Measurements from ENCODE around the gene PCBP2.

The PCBP2 gene

GRCh38 chr12:53466640-53467039 is 14.7 kb downstream of the PCBP2 start:
- no peak overlapping the region for H3K4me3 ChIP-seq (ENCODE audit: low read depth, low read length)
- DNase-seq (ENCODE audit: low read depth) = no peak
- TF ChIP-seq CTCF (IDR thresholded peaks at IDR 0.05; ENCODE audit: insufficient read depth, low read depth, low read length, missing control alignments) = no peak

GRCh38 chr12:53467082-53467481 is 15.2 kb downstream of the PCBP2 start:
- H3K4me3 ChIP-seq (ENCODE audit: low read depth, low read length) = no peak overlapping the region
- no peak for TF ChIP-seq CTCF (IDR thresholded peaks at IDR 0.05; ENCODE audit: insufficient read depth, low read depth, low read length, missing control alignments)

GRCh38 chr12:53467880-53468279 is 16.0 kb downstream of the PCBP2 start:
- no peak overlapping the region for H3K4me3 ChIP-seq (ENCODE audit: low read depth, low read length)
- no peak for DNase-seq (ENCODE audit: low read depth)
- no peak for TF ChIP-seq CTCF (IDR thresholded peaks at IDR 0.05; ENCODE audit: insufficient read depth, low read depth, low read length, missing control alignments)

More at GRCh38 chr12:53467082-53467481, 15.2 kb downstream of the PCBP2 start:
- no peak for DNase-seq (ENCODE audit: low read depth)

- no peak for TF ChIP-seq CTCF (IDR thresholded peaks at IDR 0.05; ENCODE audit: insufficient read depth, low read depth, low read length, missing control alignments)
- no peak for DNase-seq (ENCODE audit: low read depth)
- H3K4me3 ChIP-seq (ENCODE audit: low read depth, low read length) = no peak overlapping the region
Observed at GRCh38 chr12:53468282-53468681, 16.4 kb downstream of the PCBP2 start.

GRCh38 chr12:53472056-53472582 is 20.2 kb downstream of the PCBP2 start:
- no peak for DNase-seq (ENCODE audit: low read depth)
- no peak overlapping the region for H3K4me3 ChIP-seq (ENCODE audit: low read depth, low read length)
- no peak for TF ChIP-seq CTCF (IDR thresholded peaks at IDR 0.05; ENCODE audit: insufficient read depth, low read depth, low read length, missing control alignments)

GRCh38 chr12:53474077-53474476 is 22.2 kb downstream of the PCBP2 start:
- H3K4me3 ChIP-seq (ENCODE audit: low read depth, low read length) = no peak overlapping the region
- no peak for TF ChIP-seq CTCF (IDR thresholded peaks at IDR 0.05; ENCODE audit: insufficient read depth, low read depth, low read length, missing control alignments)
- no peak for DNase-seq (ENCODE audit: low read depth)

- DNase-seq (ENCODE audit: low read depth) = no peak
- no peak for TF ChIP-seq CTCF (IDR thresholded peaks at IDR 0.05; ENCODE audit: insufficient read depth, low read depth, low read length, missing control alignments)
- no peak overlapping the region for H3K4me3 ChIP-seq (ENCODE audit: low read depth, low read length)
Observed at GRCh38 chr12:53474819-53475218, 22.9 kb downstream of the PCBP2 start.
